ENCODE data around the gene ADAMTS14.

The ADAMTS14 gene

DNA sequence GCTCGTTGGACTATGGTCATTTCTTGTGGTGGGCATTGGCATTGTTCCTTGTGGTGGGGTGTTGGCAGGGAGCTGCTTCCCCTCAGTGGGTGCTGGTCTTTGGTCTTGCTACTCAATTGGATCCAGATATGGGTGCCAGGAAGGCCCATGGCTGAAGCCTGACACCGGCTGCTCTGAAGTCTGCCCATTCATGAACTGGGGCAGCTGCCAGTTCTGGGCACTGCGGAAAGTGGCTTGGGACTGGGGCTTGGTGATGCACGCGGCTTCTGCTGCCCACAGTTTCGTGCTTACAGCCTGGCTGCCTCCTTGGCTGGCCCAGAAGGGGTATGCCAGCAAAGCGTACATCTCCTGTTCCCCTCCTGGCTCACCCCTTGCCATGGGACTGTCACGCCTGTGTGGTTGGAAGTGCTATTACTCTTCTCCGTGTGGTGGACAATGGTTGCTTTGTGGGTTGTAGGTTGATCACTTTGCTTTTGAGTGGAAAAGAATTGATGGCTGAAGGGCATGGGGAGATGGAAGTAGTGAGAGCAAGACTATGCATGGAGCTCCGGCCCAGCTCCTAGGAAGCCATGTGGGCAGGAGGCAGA lies 54.7 kb downstream of the ADAMTS14 start:
- DNase-seq, result peak in 40 of 58 donors; percentile 10 to 79 (median 46)

DNA sequence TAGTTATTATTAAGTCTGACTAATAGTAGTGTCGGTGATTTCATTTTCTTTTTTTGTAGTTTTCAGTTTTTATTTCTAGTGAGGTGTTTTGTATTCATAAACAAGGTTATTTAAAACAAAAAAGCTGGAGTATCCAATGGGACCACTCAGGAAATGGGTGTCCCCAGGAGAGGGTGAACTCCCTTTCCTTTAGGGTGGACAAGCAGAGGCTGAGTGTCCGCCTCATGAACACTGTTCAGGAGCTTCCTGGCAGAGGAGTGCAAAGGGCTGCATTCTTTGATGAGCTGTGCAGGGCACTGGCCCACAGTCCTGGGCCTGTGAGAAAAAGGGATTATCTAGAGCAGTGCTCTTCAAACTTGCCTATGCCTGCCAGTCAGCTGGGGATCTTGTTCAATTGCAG lies 56.0 kb downstream of the ADAMTS14 start:
- no peak for DNase-seq

DNA sequence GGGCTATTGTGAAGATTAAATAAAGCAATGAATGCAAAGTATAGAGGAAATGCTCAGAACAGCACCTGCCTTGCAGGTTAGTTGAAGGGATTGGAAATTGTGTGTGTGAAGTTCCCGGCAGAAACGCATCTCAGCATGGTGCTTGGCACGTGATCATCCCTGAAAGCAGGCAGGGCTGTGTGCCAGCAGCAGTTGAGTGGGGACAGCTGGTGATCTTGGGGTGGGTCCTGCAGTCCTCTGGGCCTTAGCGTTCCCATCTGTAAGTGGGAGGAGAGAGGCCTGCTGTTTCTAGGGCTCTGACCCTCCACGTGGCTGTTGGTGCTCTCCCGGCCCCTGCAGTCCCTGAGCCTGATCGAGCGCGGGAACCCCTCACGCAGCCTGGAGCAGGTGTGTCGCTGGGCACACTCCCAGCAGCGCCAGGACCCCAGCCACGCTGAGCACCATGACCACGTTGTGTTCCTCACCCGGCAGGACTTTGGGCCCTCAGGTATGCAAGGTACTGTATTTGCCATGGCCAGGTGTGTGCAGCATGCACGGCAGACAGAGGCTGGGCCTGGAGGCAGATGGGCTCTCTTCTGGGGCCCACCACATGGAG lies 57.6 kb downstream of the ADAMTS14 start:
- peak in 8 of 58 donors; percentile 5 to 28 (median 12) for DNase-seq

DNA sequence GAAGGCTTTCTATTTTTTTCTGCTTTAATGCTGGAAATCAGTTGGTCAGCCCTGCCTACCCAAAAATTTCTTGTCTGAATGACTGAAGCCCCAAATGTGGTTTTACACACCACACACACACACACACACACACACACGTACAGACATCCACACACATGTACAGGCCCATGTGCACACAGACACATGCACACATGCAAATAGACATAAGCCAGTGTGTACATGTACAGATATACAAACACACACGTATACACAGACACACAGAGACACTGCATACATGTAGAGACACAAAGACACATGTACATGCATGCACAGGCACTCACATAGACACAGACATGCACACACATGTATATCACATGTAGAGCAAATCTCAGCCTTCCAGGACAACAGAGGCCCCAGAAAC lies 58.6 kb downstream of the ADAMTS14 start:
- DNase-seq, result no peak

DNA sequence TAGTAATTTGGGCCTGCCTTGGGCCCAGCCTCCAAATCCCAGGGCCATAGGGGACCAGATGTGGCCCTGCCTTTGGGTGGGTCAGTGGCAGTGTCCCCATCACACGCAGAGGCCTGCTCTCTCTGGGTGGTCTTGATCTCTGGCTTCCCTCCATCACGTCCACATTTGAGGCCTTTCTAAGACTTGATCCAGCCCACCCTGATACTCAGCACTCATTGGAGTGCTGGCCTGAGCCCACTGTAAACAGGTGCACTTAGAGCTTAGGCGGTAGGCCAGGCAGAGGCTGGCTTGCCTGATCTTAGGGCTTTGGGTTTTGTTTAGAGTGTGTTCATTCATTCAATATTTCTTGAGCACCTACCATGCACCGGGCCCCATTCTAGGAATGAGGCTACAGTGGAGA lies 60.3 kb downstream of the ADAMTS14 start:
- DNase-seq, result no peak

DNA sequence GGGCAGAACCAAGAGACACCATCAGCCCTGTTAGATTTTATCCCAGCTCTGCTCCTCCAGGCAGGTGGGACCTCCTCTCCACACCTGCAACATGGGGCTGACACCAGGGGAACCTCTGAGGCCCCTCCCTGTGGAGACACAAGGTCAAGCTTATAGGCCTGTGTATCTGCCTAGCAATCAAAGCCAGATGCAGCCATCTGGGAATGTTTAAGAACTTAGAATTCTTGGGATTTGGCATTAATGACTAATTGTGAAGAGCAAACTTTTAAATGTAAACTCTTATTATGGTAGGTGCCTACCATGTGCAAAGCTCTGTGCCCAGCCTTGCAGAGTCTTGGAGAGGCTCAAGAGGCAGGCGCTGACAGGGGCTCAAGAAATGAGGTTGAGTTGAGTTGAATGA lies 60.7 kb downstream of the ADAMTS14 start:
- no peak for DNase-seq

DNA sequence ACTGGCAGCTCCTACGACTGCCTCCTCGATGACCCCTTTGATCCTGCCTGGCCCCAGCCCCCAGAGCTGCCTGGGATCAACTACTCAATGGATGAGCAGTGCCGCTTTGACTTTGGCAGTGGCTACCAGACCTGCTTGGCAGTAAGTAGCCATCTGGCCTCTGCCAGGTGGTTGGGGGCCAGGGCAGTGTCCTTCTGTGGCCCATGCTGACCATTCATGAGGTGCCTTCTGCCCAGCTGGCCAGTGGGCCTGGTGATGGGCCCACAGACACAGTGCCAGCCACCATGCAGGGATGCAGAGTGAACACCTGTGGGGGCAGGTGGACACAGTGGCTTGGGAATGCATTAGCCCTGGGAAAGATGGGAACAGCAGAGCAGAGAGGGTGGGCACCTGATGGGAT lies 62.9 kb downstream of the ADAMTS14 start:
- no peak for DNase-seq

DNA sequence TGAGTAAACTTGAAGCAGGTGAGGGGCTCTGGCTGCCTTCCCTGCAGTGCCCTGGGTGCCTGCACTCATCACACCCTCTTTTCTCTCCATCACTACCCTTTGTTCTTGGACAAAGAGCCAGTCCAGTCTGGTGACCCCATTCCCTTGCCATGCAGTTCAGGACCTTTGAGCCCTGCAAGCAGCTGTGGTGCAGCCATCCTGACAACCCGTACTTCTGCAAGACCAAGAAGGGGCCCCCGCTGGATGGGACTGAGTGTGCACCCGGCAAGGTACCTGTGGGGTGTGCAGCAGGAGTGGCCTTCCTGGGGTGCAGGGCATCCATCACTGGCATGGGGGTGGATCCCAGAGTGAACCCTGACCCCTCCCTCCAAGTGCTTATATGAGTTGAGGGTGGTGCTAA lies 64.2 kb downstream of the ADAMTS14 start:
- DNase-seq, result no peak

DNA sequence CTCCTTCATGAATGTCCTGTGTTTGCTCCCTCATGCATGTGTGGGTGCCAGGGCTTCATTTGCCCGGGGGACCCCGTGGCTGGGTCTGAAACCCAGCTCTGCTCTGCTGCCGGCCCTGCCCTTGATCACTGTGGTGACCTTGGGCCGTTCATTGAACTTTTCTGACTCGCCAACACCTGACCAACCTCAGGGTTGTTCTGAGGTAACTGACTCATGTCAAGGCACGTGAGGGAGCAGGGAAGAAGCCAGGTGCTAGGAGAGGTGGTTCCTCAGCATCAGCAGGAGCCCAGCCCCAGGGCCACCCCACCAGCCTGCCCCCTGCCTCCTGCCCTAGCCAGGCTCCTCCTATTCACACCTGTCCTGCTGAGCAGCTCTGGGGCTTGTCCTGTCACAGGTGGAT lies 64.9 kb downstream of the ADAMTS14 start:
- no peak for DNase-seq

DNA sequence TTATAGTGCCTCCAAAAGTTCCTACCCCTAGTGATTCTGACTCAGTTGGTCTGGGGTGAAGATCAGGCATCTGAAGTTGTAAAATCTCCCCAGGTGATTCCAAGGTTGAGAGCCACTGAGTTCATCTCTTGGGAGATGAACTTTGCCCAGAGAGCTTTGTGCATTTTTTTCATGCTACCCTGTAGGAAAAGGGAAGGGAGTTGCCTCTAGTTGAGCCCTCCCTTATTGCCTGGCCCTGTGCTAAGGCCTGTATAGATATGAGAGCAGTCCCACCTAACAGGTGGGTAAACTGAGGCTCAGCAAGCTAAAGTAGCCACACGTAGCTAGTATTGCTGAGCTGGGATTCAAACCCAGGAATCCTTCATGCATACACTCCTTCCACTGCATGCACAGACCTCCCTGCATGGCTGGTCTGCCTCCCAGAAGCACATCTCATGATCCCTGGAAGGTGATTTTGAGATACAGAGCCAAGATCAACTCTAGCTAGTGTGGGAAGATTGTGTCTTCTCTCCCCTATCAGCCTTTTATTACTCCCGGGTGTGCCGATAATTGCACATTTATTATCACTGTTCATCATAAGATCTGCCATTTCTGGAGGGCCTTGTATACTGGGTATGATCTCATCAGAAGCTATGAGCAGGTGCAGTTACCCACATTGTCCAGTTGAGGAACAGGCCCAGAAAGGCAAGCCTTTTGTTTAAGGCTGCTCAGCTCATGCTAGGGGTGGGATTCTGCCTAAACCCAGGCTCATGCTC lies 65.9 kb downstream of the ADAMTS14 start:
- no peak for DNase-seq

DNA sequence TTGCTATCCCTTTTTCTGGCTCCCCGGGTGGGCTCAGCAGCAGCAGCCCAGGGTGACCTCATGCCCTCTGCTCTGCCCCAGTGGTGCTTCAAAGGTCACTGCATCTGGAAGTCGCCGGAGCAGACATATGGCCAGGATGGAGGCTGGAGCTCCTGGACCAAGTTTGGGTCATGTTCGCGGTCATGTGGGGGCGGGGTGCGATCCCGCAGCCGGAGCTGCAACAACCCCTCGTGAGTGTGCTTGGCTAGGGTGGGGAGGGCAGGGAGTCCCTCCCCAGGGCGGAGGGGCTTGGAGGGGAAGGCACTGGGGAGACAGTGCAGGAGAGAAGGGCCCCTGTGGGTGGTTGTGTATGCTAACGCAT lies 66.4 kb downstream of the ADAMTS14 start:
- DNase-seq, result no peak

DNA sequence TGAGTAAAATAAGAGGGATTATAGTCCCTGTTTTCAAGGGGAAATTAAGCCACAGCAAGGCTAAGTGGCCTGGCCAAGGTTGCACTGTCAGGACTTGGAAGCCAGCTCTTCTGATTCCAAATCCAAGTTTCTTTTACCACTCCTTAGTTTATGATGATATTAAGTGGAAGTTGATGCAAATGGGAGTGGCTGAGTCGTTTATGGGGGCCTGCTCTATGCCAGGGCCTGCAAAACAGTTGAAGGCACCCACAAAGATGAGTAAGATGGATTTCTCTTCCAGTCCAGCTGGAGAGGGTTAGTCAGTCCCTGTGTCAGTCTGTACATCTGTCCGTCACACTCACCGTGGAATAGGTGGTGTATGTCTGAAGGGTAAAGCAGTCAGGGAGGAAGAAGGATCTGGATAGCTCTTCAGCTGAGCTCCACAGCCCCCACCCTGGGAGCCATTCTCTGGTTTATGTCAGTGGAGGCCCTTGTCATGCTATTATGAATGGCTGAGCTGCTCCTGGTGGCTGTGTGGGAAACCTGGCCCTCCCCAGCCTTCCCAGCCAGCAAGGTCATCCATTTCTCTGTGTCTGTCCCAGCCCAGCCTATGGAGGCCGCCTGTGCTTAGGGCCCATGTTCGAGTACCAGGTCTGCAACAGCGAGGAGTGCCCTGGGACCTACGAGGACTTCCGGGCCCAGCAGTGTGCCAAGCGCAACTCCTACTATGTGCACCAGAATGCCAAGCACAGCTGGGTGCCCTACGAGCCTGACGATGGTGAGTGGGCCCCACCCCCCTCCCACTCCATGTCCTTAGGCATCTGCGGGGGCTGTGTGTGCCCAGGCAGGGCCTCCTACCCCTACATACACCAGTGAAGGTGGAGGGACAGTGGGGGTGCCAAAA lies 68.3 kb downstream of the ADAMTS14 start:
- no peak for DNase-seq

DNA sequence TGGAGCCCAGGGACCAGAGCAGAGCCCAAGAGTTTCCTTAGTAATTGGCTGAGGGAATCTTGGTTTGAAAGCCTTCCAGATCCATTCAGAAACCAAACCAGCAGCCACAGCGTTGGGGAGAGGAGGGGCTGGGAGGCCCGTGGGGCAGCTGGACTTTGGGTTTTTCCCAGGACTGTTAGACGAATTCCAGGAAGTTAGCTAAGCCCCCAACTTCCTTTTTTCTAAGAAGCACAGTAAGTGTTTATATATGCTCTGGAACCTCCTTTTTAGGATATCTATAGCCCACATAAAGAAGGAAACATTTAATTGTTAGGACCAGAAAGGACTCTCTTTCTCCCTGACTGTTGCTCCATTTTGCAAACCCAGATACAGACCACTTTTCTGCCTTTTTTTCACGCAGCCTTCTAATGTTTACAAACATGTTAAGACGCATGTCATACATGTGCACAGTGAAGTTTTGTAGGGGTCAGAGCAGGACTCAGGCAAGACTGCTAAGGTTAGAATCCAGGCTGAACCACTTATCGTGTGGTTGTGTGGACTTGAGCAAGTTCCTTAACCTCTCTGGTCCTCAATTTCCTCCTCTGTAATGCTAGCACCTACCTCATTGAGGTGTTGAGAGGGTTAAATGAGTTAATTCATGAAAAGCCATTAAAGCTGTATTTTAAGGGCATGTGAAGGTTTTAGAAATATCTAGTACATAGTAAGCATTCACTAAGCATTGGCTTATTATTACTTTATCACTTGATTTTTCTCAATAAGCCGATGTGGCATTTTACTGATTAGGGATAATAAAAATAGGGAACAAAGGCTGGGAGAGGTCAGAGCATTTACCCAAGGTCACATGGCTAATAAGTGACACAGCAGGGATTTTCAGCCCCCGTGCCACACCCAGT lies 70.5 kb downstream of the ADAMTS14 start:
- DNase-seq, result peak in 3 of 58 donors; percentile 7 to 24 (median 22)

DNA sequence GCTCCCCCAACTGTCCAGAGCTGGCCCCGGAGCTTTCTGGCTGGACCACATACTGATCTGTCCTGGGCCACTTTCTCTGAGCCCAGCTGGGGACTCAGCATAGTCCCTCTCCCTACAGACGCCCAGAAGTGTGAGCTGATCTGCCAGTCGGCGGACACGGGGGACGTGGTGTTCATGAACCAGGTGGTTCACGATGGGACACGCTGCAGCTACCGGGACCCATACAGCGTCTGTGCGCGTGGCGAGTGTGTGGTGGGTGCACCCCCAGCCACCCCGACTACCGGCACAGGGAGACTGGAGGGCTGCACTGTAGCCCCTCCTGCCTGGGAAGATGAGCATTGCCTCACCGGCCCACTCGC lies 71.1 kb downstream of the ADAMTS14 start:
- no peak for DNase-seq

DNA sequence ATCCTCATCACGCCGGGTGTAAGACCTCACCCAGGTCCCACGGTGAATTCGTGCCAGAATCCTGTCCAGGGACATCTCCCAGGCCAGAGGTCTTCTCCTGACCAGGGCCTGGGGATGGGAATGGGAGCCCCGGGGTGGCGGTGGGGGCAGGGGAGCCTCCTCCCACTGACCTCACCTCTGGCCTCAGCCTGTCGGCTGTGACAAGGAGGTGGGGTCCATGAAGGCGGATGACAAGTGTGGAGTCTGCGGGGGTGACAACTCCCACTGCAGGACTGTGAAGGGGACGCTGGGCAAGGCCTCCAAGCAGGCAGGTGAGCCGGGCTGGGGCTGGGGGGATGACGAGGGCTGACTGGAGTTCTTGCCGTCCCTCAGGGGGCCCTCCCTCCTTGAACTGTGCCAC lies 71.6 kb downstream of the ADAMTS14 start:
- DNase-seq, result no peak

DNA sequence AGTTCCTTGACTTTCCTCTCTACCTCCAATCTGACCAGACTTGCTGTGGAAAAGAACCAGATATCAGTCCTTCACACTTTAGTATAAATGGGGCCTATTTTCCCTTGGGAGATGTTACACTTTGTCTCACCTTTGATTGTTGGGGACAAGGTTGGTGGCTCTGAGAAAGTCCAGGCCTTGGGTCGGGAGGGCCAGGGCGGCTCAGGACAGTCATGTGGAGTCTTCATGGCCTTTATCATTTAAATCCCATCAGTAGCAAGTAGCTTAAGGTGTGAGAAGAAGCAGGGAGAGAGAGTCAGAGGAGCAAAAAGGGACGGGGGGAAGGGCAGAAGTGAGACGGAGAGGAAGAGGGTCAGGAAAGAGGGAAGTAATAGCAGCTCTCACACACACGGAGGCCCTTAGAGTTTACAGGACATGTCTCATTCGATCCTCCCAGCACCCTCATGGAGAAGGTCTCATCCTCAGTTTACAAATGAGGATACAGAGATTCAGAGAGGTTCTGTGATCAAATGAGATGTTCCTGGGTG lies 72.4 kb downstream of the ADAMTS14 start:
- DNase-seq, result no peak

DNA sequence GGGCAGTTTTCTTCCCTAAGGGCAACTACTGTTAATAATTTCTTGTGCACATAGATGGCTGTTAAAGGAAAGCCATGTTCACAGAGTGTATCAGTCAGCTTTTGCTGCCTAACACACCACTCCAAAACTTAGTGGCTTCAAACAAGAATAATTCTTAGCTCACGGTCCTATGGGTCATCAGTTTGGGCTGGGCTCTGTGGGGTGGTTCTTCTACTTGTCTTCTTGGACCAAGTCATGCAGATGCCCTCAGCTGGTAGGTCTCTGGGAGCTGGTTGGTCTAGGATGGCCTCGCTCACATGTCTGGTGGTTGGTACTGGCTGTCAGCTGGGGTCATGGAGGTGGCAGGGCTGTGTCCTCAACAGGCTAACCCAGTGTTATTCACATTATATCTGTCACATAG lies 73.2 kb downstream of the ADAMTS14 start:
- DNase-seq, result no peak

DNA sequence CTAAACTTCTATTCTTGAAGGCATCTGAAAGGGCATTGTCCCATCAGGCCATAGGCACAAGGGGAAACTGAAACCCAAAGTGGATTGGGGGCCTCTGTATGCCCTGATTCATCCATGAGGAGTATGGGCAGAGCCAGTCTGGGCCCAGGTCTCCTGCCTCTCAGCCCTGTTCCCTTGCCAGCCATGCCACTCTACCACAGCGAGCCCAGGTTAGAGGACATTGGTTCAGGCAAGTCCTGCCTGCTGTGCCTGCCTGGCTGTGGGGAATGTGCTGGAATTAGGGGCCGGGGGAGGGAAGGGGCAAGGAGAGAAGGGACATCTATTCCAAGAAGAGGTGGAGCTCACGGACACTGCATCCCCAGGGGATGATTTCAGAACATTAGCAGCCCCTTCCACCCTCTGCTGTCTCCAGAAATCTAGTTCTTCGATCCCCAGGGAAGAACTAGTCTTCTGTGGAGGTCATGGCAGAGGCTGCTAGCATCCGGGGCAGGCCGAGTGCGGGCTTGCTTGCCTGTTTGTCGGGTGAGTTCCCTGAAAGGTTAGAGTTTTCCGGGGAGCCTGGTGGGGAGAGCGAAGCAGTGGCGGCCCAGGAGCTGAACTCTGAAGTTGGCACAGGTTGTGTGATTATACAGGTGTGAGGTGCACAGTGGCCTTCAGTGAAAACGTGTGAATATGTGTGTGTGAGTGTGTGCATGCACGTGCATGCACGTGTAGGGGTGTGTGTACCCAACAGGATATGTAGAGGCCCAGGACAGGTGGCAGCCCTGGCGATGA lies 75.1 kb downstream of the ADAMTS14 start:
- DNase-seq, result no peak

DNA sequence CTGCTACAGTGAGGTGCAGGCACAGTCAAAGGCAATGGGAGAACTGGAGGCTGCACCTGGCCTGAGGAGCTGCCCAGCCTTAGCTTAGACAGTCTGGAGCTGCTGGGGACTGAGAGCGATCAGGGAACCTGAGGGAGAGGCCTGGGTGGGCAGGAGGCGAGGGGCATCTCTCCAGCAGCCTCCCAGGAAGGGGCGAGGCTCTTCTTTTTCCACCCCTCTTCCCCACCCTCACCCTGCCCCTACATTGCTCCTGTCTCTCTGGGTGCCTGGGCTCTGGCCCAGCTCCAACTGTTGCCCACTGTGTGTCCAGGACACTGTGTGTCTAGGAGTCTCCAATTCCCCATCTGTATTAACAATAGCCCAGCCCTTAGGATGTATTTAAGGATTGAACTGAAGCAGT lies 76.0 kb downstream of the ADAMTS14 start:
- DNase-seq, result no peak
